ENCODE measurements around the gene C1GALT1C1.

- no peak for TF ChIP-seq POLR2AphosphoS5 (IDR thresholded peaks at IDR 0.05; ENCODE audit: low read depth, low read length)
- TF ChIP-seq, protein P1, sequence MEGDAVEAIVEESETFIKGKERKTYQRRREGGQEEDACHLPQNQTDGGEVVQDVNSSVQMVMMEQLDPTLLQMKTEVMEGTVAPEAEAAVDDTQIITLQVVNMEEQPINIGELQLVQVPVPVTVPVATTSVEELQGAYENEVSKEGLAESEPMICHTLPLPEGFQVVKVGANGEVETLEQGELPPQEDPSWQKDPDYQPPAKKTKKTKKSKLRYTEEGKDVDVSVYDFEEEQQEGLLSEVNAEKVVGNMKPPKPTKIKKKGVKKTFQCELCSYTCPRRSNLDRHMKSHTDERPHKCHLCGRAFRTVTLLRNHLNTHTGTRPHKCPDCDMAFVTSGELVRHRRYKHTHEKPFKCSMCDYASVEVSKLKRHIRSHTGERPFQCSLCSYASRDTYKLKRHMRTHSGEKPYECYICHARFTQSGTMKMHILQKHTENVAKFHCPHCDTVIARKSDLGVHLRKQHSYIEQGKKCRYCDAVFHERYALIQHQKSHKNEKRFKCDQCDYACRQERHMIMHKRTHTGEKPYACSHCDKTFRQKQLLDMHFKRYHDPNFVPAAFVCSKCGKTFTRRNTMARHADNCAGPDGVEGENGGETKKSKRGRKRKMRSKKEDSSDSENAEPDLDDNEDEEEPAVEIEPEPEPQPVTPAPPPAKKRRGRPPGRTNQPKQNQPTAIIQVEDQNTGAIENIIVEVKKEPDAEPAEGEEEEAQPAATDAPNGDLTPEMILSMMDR (IDR thresholded peaks at IDR 0.05), result no peak
- no peak for TF ChIP-seq FOSL2 (IDR thresholded peaks at IDR 0.05; ENCODE audit: borderline replicate concordance, low read depth)
- no peak for TF ChIP-seq JUND (IDR thresholded peaks at IDR 0.05)
- TF ChIP-seq, protein P2, sequence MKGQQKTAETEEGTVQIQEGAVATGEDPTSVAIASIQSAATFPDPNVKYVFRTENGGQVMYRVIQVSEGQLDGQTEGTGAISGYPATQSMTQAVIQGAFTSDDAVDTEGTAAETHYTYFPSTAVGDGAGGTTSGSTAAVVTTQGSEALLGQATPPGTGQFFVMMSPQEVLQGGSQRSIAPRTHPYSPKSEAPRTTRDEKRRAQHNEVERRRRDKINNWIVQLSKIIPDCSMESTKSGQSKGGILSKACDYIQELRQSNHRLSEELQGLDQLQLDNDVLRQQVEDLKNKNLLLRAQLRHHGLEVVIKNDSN (IDR thresholded peaks at IDR 0.05; ENCODE audit: borderline replicate concordance, low read depth), result no peak
- no peak for TF ChIP-seq RAD21 (IDR thresholded peaks at IDR 0.05; ENCODE audit: low read length)
- TF ChIP-seq YY1 (IDR thresholded peaks at IDR 0.05; ENCODE audit: low read depth), result no peak
- no peak for TF ChIP-seq TAF1 (IDR thresholded peaks at IDR 0.05; ENCODE audit: borderline replicate concordance, low read depth, low read length)
- TF ChIP-seq, protein P3, sequence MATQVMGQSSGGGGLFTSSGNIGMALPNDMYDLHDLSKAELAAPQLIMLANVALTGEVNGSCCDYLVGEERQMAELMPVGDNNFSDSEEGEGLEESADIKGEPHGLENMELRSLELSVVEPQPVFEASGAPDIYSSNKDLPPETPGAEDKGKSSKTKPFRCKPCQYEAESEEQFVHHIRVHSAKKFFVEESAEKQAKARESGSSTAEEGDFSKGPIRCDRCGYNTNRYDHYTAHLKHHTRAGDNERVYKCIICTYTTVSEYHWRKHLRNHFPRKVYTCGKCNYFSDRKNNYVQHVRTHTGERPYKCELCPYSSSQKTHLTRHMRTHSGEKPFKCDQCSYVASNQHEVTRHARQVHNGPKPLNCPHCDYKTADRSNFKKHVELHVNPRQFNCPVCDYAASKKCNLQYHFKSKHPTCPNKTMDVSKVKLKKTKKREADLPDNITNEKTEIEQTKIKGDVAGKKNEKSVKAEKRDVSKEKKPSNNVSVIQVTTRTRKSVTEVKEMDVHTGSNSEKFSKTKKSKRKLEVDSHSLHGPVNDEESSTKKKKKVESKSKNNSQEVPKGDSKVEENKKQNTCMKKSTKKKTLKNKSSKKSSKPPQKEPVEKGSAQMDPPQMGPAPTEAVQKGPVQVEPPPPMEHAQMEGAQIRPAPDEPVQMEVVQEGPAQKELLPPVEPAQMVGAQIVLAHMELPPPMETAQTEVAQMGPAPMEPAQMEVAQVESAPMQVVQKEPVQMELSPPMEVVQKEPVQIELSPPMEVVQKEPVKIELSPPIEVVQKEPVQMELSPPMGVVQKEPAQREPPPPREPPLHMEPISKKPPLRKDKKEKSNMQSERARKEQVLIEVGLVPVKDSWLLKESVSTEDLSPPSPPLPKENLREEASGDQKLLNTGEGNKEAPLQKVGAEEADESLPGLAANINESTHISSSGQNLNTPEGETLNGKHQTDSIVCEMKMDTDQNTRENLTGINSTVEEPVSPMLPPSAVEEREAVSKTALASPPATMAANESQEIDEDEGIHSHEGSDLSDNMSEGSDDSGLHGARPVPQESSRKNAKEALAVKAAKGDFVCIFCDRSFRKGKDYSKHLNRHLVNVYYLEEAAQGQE (IDR thresholded peaks at IDR 0.05; ENCODE audit: low read depth, low read length), result no peak
- no peak for TF ChIP-seq SMC3 (IDR thresholded peaks at IDR 0.05; ENCODE audit: low read depth, low read length)
- no peak for TF ChIP-seq SIN3A (IDR thresholded peaks at IDR 0.05; ENCODE audit: borderline replicate concordance, low read depth, low read length)
- no peak for TF ChIP-seq FOXJ3 (CRISPR knock-in tag; IDR thresholded peaks at IDR 0.05)
- TF ChIP-seq MAX (IDR thresholded peaks at IDR 0.05; ENCODE audit: low read depth), result no peak
Observed at GRCh38 chrX:120612086-120612485, 17.8 kb downstream of the C1GALT1C1 start.
